BJ (cell line): Measurements from ENCODE around the gene PDE4D. TPM values are rescaled to one million over a fixed set of nuclear protein-coding genes. Genes with fewer than 3 reads are reported as not detected.

Source experiments
- CTCF ChIA-PET: fragments of 350-600 bp; formaldehyde crosslinking; extraction: SDS; loops from one replicate; lab custom pipeline; 2021; ENCODE audit warnings: antibody characterized with exemption, inconsistent platforms; lab: Yijun Ruan, JAX
- POLR2A ChIA-PET: fragments of 300-600 bp; sonication (Branson Sonifier 250); formaldehyde crosslinking; extraction: SDS; loops from one replicate; lab custom pipeline; 2021; ENCODE audit warnings: antibody characterized with exemption; lab: Charles Lee
- DNase-seq: peaks from one replicate; pipeline ENCODE4 v3.0.0-alpha.2; 2011; ENCODE audit warnings: low read depth
- H3K27me3 ChIP-seq: 2 replicates; pipeline ENCODE4 v1.6.0; 2011; ENCODE audit warnings: low read length; ENCODE audit not compliant: control insufficient read depth, insufficient read depth
- H3K36me3 ChIP-seq: 2 replicates; pipeline ENCODE4 v1.5.1; 2011; ENCODE audit warnings: low read length; ENCODE audit not compliant: control insufficient read depth, insufficient read depth
- H3K4me3 ChIP-seq: 2 replicates; pipeline ENCODE4 v1.5.1; 2011; ENCODE audit warnings: low read depth, mild to moderate bottlenecking, control low read depth, low read length
- CTCF ChIP-seq: IDR thresholded peaks from 2 replicates; pipeline ENCODE4 v1.5.1; 2011; ENCODE audit warnings: low read depth, mild to moderate bottlenecking, control low read depth, inconsistent platforms, low read length, moderate library complexity; ENCODE audit not compliant: insufficient read depth
- polyA plus RNA-seq: library from polyadenylated mRNA; depleted of rRNA; stranded (reverse); fragments of >200 nt; gene quantifications from 2 replicates; pipeline ENCODE4 v1.2.3, GENCODE V29; 2011

The PDE4D gene
- polyA plus RNA-seq, 1 experiment, result 2.8 TPM

- DNase-seq, result no peak
- no peaks in the 10 kb centered on the region for H3K36me3 ChIP-seq
- H3K4me3 ChIP-seq, result no peak overlapping the region
- ChIA-PET POLR2A (no interaction called here), CTCF (no interaction called here)
- peaks cover 10% of the 10 kb centered on the region for H3K27me3 ChIP-seq
- no peak for TF ChIP-seq CTCF
Observed at GRCh38 chr5:59887274-59887673, 6.3 kb downstream of the PDE4D start.

GRCh38 chr5:59874675-59875074 lies 18.9 kb downstream of the PDE4D start:
- CTCF ChIA-PET, result no interaction called here
- H3K36me3 ChIP-seq, result no peaks in the 10 kb centered on the region
- POLR2A ChIA-PET, result no interaction called here
- no peak for TF ChIP-seq CTCF
- no peaks in the 10 kb centered on the region for H3K27me3 ChIP-seq
- no peak for DNase-seq
- H3K4me3 ChIP-seq, result no peak overlapping the region

- Histone ChIP-seq H3K36me3 (no peaks in the 10 kb centered on the region), H3K4me3 (no peak overlapping the region), H3K27me3 (no peaks in the 10 kb centered on the region)
- ChIA-PET POLR2A (no interaction called here), CTCF (interaction anchor here (0.9 kb wide), 1 partner anchor 12 kb away, joined by 3 read pairs; no protein-coding TSS in a partner anchor)
- no peak for TF ChIP-seq CTCF
- DNase-seq, result peak; percentile 81
Observed at GRCh38 chr5:59873113-59873512, 20.4 kb downstream of the PDE4D start.

GRCh38 chr5:59866661-59867060 lies 26.9 kb downstream of the PDE4D start:
- H3K27me3 ChIP-seq, result no peaks in the 10 kb centered on the region; the same call in 1 of the 2 replicates
- no peaks in the 10 kb centered on the region for H3K36me3 ChIP-seq
- no peak for TF ChIP-seq CTCF
- POLR2A ChIA-PET, result no interaction called here
- CTCF ChIA-PET, result no interaction called here
- DNase-seq, result no peak
- H3K4me3 ChIP-seq, result no peak overlapping the region

- Histone ChIP-seq H3K36me3 (no peaks in the 10 kb centered on the region), H3K4me3 (no peak overlapping the region), H3K27me3 (no peaks in the 10 kb centered on the region; the same call in 1 of the 2 replicates)
- TF ChIP-seq CTCF, result no peak
- ChIA-PET POLR2A (no interaction called here), CTCF (no interaction called here)
- DNase-seq, result no peak
Observed at GRCh38 chr5:59864718-59865117, 28.8 kb downstream of the PDE4D start.
